IPS-NIHi7 (cell line): Measurements from ENCODE around the gene PIWIL4.
"Not testable (repeated sequence)": the region's sequence is repeated elsewhere in the genome, so short reads cannot be mapped to it uniquely, and the experiment has no call there.

Experiments
- DNase-seq: peaks from one replicate; pipeline ENCODE4 v3.0.0; 2012; ENCODE audit warnings: mixed read lengths; ENCODE audit errors: extremely low spot score

Gene PIWIL4

GRCh38 chr11:94636388-94636949 lies 69.3 kb downstream of the PIWIL4 start:
- no peak for DNase-seq

GRCh38 chr11:94638301-94638901 lies 71.2 kb downstream of the PIWIL4 start:
- no peak for DNase-seq

GRCh38 chr11:94638902-94639373 lies 71.8 kb downstream of the PIWIL4 start:
- no peak for DNase-seq

GRCh38 chr11:94639901-94640721 lies 72.9 kb downstream of the PIWIL4 start:
- no peak for DNase-seq

GRCh38 chr11:94641167-94641761 lies 74.1 kb downstream of the PIWIL4 start:
- DNase-seq = no peak

- not testable (repeated sequence) for DNase-seq
Observed at GRCh38 chr11:94643186-94643585, 76.0 kb downstream of the PIWIL4 start.

- no peak for DNase-seq
Observed at GRCh38 chr11:94647926-94648325, 80.8 kb downstream of the PIWIL4 start.

GRCh38 chr11:94648789-94649188 lies 81.6 kb downstream of the PIWIL4 start:
- no peak for DNase-seq

GRCh38 chr11:94649254-94649653 lies 82.1 kb downstream of the PIWIL4 start:
- no peak for DNase-seq

- no peak for DNase-seq
Observed at GRCh38 chr11:94649964-94650623, 82.9 kb downstream of the PIWIL4 start.

GRCh38 chr11:94650756-94651155 lies 83.6 kb downstream of the PIWIL4 start:
- no peak for DNase-seq

- no peak for DNase-seq
Observed at GRCh38 chr11:94652735-94653284, 85.6 kb downstream of the PIWIL4 start.

GRCh38 chr11:94653561-94653960 lies 86.4 kb downstream of the PIWIL4 start:
- no peak for DNase-seq

GRCh38 chr11:94654201-94654600 lies 87.0 kb downstream of the PIWIL4 start:
- DNase-seq = no peak

- DNase-seq = no peak
Observed at GRCh38 chr11:94655291-94655690, 88.1 kb downstream of the PIWIL4 start.

- DNase-seq = no peak
Observed at GRCh38 chr11:94655956-94656355, 88.8 kb downstream of the PIWIL4 start.

GRCh38 chr11:94656968-94657367 lies 89.8 kb downstream of the PIWIL4 start:
- no peak for DNase-seq

- DNase-seq = no peak
Observed at GRCh38 chr11:94657629-94658028, 90.5 kb downstream of the PIWIL4 start.

- no peak for DNase-seq
Observed at GRCh38 chr11:94658386-94658785, 91.2 kb downstream of the PIWIL4 start.

GRCh38 chr11:94658888-94659287 lies 91.7 kb downstream of the PIWIL4 start:
- no peak for DNase-seq

- no peak for DNase-seq
Observed at GRCh38 chr11:94661444-94661843, 94.3 kb downstream of the PIWIL4 start.
